Hematopoietic multipotent progenitor cell treated with erythropoietin and hydrocortisone succinate and interleukin-3 and kit ligand, for 15 days (in vitro differentiated cells): ENCODE measurements around the gene SPACA6.
"Not testable (repeated sequence)": the region's sequence is repeated elsewhere in the genome, so short reads cannot be mapped to it uniquely, and the experiment has no call there.

Source experiments
- DNase-seq: peaks from one replicate; pipeline ENCODE4 v3.0.0-alpha.2; 2015; ENCODE audit warnings: low spot score

SPACA6 gene

DNA sequence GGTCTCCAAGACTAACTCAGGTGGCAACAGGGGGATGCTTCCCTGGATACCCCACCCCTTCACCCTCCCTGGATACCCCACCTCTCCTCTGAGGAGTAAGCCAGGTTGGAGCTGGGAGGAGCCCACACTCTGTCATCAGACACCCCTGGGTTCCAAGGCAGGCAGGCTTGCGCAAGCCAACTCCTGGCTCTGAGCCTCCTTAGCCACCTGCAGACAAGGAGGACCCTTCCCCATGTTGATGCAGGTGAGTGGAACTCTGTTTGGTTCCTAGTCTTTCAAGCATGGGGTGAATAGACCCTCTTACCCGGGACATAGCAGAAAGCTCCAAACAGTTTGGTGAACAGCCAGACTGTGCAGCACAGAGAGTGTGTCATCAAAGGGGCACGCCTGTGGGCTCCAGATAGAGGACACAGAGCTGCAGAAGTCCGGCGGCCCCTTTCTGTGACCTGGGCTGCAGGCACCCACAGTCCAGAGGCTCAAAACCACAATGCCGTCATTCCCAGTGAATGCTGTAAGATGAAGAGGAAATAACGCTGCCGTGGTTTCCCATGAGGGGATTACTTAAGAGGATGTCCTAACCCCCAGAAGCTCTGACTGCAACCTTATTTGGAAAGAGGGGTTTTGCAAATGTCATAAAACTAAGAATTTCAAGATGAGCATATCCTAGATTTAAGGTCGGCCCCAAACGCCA lies 42.8 kb downstream of the SPACA6 start:
- no peak for DNase-seq

DNA sequence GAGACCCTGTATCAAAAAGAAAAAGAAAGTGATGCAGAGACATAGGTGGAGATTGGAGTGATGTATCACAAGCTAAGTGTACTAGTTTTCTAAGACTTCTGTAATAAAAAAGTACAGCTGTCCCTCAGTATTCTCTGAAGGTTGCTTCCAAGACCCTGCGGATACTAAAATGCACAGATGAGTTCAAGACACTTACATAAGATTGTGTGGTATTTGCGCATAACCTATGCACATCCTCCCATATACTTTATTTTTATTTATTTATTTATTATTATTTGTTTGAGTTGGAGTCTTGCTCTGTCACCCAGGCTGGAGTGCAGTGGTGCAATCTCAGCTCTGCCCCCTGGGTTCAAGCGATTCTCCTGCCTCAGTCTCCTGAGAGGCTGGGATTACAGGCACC lies 44.3 kb downstream of the SPACA6 start:
- no peak for DNase-seq

DNA sequence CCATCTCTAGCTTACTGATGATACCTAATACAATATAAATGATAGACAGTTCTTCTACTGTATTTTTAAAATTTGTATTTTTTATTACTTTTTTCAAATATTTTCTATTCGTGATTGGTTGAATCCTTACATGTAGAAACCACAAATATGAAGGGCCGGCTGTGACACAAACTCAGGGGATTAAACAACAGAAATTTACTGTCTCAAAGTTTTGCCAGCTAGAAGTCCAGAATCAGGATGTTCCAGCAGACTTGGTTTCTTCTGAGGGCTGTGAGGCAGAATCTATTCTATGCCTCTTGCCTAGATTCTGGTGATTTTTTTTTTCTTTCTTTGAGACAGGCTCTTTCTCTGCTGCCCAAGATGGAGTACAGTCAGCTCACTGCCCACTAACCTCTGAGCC lies 44.8 kb downstream of the SPACA6 start:
- no peak for DNase-seq

DNA sequence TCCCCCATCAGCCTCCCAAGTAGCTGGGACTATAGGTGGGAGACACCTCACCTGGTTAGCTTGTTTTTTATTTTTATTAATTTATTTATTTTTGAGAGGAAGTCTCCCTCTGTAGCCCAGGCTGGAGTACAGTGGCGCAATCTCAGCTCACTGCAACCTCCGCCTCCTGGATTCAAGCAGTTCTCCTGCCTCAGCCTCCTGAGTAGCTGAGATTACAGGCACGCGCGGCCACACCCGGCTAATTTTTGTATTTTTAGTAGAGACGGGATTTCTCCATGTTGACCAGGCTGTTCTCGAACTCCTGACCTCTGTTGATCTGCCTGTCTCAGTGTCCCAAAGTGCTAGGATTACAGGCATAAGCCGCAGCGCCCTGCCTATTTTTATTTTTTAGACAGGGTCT lies 45.4 kb downstream of the SPACA6 start:
- not testable (repeated sequence) for DNase-seq

DNA sequence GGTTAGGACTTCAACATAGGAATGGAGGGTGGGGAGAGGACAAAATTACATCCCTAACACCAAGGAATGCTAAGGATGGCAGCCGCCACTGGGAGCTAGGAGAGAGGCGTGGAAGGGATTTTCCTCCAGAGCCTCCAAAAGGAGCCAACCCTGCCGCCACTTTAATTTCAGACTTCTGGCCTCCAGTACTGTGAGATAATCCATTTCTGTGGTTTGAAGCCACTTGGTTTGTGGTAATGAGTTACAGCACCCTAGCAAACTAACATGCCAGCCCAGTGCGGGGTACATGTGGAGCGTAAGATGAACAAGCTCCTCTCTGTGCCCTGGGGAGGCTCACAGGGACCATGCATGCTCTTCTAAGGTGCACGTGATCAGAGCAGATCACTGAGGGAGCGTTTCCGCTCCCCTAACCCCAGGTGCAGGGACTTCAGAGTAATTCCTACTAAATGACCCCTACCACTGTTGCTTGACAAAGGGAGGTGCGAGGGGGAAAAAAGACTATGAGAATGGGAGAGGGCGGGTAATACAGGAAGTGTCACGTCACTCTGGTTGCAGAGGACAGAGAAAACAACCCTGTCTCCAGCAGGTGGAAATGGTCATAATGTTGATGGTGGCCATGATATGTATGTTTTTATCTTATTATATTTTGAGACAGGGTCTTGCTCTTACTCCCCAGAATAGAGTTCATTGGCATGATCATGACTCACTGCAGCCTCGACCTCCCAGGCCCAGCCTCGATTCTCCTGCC lies 46.5 kb downstream of the SPACA6 start:
- no peak for DNase-seq

DNA sequence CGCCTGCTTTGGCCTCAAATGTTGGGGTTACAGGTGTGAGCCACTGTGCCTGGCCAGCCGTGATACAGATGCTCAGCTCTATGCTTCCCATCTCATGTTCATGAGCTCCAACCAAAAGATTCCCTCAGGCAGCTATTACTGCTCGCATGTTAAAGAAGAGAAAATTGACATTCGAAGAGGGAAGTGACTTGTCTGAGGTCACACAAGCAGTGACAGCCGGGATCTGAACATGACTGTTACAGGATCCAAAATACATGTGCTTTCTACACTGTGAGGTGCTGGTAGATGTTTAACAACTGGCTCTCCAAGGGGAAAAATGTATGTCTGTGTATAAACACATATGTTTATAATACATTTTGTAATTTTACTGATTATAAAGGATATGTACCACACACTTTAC lies 47.2 kb downstream of the SPACA6 start:
- no peak for DNase-seq

DNA sequence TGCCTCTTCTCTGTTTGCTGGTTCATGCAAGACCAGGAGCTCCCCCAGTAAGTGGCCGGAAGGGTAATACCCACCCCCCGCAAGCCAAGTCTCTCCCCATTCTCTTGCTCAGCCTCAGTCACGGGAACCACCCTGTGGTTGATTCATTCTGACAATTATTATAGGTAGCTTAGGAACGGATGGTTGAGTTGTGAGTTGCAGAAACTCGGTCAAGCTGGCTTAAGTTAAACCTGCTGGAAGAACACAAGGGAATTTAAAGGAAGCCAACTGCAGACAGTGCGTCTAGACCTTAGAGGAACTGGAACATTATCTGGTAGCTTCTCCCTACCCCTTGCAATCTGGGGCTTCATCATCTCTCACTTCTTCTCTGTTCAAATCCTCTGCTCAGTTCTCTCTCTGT lies 49.7 kb downstream of the SPACA6 start:
- DNase-seq = no peak

DNA sequence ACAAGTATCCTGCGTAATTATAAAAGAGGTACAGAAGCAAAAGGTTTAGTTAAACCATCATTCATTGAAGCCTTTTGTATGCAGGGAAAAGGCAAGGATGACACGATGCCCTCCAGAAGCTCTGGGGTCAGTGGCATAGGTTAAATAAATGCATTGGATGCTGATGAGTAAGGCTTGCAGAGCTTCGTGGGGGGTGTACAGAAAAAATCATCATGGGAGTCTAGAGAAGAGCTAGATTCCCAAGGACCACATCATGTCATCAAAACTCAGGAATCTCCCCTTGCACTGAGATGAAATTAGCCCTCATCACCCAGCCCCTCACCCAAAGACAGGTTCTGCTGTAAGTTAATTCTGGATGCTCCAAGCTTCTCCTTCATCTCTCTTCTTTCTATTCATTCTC lies 50.3 kb downstream of the SPACA6 start:
- no peak for DNase-seq

DNA sequence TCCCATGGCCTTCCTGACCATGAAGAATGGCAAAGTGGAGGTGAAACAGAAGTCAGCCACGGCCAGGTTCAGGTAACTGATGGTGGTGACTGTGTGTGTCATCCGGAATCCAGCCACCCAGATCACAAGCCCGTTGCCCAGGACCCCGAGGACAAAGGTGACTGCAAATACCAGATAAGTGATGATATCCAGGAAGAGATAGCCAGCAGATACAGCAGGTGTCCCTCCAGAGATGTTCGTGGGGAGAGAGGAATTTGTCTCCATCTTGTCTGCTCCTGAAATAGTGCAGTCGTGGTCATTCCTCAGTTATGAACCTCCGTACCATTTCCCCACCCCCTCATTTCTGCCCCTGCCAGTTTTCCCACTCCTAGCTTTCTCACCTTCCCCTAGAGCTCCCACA lies 53.6 kb downstream of the SPACA6 start:
- DNase-seq = no peak

DNA sequence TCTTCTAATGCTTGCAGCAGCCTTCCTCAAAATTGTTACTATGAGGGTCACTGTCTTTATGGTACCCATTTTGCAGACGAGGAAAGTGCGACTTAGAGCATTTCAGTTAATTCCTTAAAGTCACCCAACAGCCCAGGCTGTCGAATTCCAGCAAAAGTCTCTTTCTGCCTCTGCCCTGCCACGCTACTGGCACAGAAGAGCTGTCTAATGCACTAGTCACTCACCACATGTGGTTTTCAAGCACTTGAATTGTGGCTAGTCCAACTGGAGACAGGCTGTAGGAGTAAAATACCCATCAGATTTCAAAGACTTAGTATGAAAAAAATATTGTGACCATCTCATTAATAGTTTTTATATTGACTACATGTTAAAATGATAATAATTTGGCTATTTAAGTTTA lies 56.8 kb downstream of the SPACA6 start:
- no peak for DNase-seq

DNA sequence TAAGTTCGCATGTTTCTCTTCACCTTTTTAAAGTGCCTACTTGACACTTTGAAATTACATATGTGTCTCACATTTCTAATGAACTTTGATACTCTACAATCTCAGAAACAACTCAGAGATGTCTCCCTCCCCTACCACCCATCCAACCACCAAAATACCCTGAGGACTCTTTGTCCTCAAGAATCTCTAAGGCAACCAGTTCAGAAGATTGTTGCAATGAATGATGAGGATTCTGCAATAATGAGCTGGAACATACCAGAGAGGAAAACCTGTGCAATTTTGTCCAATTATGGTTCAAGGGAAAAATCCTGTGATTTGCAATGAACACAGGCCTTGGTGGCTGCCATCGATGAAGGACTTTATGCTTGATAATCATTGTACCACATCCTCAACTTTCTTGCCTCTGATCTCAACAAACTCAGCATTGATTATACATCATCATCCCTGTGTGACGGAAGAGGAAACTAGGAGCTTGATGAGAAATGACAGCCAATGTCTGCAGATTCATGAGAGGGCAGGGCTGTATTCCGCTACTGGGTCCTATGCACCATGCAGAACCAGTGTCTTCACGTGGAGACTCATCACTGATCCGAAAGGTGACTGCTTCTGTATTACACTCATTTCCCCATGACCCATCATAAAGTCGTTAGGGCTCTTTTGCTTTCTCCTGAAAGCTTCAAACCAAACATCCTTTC lies 57.4 kb downstream of the SPACA6 start:
- no peak for DNase-seq

DNA sequence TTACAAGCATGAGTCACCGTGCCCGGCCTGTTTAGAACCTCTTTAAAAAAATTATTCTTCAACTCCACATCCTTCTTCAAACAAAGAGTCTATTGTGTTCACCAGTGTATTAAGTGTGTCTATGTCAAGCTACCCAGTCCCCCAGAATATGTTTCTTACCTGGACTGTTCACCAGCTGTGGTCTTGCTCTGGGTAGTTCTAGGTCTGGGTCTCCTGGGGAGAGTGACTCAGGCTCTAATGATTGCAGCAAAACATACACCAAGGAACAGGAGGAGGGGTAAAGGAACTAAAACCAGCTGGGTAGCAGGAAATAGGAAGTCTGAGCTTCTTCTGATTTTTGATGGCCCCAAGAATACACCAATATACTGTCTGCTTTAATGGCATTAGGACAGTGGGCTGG lies 58.5 kb downstream of the SPACA6 start, which contains the start of gene FPR1:
Gene FPR1 (minus strand): TSS at position 224 of the 400 bp plus-strand sequence. CDS start 4,884 bp downstream, outside the sequence.
- no peak for DNase-seq

DNA sequence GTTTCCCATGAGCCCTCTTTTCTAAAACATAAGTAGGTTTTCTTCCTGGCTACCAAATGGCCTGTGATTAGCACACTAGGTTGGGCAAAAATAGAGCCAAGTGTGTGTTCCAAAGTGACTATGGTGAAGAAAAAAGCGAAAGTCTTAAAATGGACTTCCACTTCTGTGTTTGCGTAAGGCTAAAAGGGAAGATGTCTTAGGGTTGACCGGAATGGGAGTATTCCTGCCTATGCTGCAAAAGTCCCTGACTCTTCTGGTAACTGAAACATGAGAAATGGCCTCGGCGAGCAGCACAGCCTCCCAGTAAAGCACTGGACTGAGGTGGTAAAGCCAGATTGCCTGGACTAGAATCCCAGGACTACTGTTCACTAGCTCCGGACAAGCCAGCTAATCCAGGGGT lies 61.0 kb downstream of the SPACA6 start:
- no peak for DNase-seq

DNA sequence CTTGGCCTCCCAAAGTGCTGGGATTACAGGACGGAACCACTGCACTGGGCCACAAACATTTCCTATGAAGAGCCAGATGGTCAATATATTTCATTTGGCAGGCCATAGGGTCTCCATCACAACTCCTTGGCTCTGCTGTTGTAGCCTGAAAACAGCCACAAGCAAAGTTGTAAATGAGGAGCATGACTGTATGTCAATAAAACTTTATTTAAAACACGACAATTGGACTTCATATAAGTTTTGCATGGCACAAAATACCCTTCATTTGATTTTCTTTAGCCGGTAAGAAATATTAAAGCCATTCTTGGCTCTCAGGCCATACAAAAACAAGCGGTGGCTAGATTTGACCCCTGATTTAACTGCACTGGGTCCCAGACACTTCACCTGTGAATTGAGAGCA lies 61.6 kb downstream of the SPACA6 start:
- DNase-seq = no peak
